HepG2 (cell line): ENCODE measurements around the gene HJURP. TPM values are rescaled to one million over a fixed set of nuclear protein-coding genes. Genes with fewer than 3 reads are reported as not detected.
A peak's percentile ranks its signal among the peaks of the same experiment; 100 is the strongest.

Source experiments
- ATAC-seq: fragments of 200-7000 bp; cut with Tn5 transposase; 3 replicates; pipeline ENCODE4 v1.9.1; 2020; ENCODE audit warnings: mild to moderate bottlenecking, moderate library complexity
- BruUV-seq: library from RNA; stranded (reverse); fragments of 400-500 nt; replicated peaks from 2 replicates; lab custom pipeline; 2021; lab: Mats Ljungman, UMichigan
- CTCF ChIA-PET: fragments of 300-600 bp; formaldehyde crosslinking; extraction: SDS; loops from one replicate; lab custom pipeline; 2021; ENCODE audit warnings: low total read pairs, inconsistent platforms, low intra/inter-chr PET ratio; lab: Yijun Ruan, JAX
- POLR2A ChIA-PET: fragments of 350-600 bp; sonication (Branson Sonifier 250); formaldehyde crosslinking; loops from one replicate; lab custom pipeline; 2020; ENCODE audit warnings: antibody characterized with exemption, inconsistent platforms; lab: Yijun Ruan, JAX
- DNase-seq: peaks from one replicate; pipeline ENCODE4 v3.0.0-alpha.2; 2015; ENCODE audit warnings: low spot score
- FAIRE-seq: peaks from 3 replicates; lab custom pipeline; 2011; peaks lifted over from hg19 to GRCh38; lab: Jason Lieb, UNC
- H2AFZ ChIP-seq: one replicate; pipeline ENCODE4 v1.6.1; 2011; ENCODE audit warnings: low read length, inconsistent platforms
- H3K27ac ChIP-seq: fragments of 300-600 bp; 3 replicates; pipeline ENCODE4 v1.8.0; 2011; ENCODE audit warnings: mixed run types, mild to moderate bottlenecking, mixed read lengths, low read length, inconsistent platforms; ENCODE audit not compliant: insufficient read depth; ENCODE audit errors: extremely low read length
- H3K27me3 ChIP-seq, 2 experiments: fragments of 200-600 bp in 1 of 2; 2 replicates in 1 of 2; 3 replicates in 1 of 2; pipeline versions ENCODE4 v1.6.0 to v1.8.0; 2011; ENCODE audit warnings: low read length in 2 of 2, mild to moderate bottlenecking in 2 of 2, moderate library complexity in 2 of 2, inconsistent platforms in 1 of 2; ENCODE audit not compliant: insufficient read depth in 2 of 2, control insufficient read depth in 1 of 2
- H3K36me3 ChIP-seq, 2 experiments: fragments of 200-600 bp in 1 of 2; replicated peaks in 1 of 2; 2 replicates in 1 of 2; 3 replicates in 1 of 2; pipeline versions ENCODE4 v1.5.1 to v1.8.0; 2011; ENCODE audit warnings: low read length in 2 of 2, inconsistent platforms in 1 of 2; ENCODE audit not compliant: insufficient read depth in 2 of 2, control insufficient read depth in 1 of 2
- H3K4me1 ChIP-seq: 2 replicates; pipeline ENCODE4 v1.5.1; 2012; ENCODE audit warnings: low read length, inconsistent platforms; ENCODE audit not compliant: insufficient read depth
- H3K4me2 ChIP-seq: 2 replicates; pipeline ENCODE4 v1.6.0; 2011; ENCODE audit warnings: low read depth, low read length, inconsistent platforms
- H3K4me3 ChIP-seq, 3 experiments: fragments of 200-600 bp in 1 of 3; sonication (generic), shearing (Covaris generic) in 1 of 3; replicated peaks in 1 of 3; 2 replicates each; pipeline ENCODE4 v1.5.1; 2011 to 2016; ENCODE audit warnings: low read length in 3 of 3, inconsistent platforms in 2 of 3, low read depth in 2 of 3, mild to moderate bottlenecking in 2 of 3, control low read depth in 1 of 3, mixed read lengths in 1 of 3; ENCODE audit not compliant: insufficient read depth in 1 of 3
- H3K79me2 ChIP-seq: one replicate; pipeline ENCODE4 v1.6.1; 2011; ENCODE audit warnings: low read length, inconsistent platforms; ENCODE audit not compliant: insufficient read depth
- H3K9ac ChIP-seq: 2 replicates; pipeline ENCODE4 v1.6.0; 2011; ENCODE audit warnings: mild to moderate bottlenecking, low read depth, low read length, inconsistent platforms; ENCODE audit not compliant: insufficient read depth
- H3K9me3 ChIP-seq: 2 replicates; pipeline ENCODE4 v1.5.1; 2012; ENCODE audit warnings: mild to moderate bottlenecking, low read length
- H4K20me1 ChIP-seq: 2 replicates; pipeline ENCODE4 v1.6.0; 2011; ENCODE audit warnings: inconsistent platforms, mild to moderate bottlenecking, low read length, moderate library complexity; ENCODE audit not compliant: insufficient read depth
- CREM ChIP-seq, 2 experiments: sonication (generic) in 1 of 2; formaldehyde crosslinking in 1 of 2; IDR thresholded peaks; 2 replicates each; pipeline versions ENCODE4 v1.4.0 to v1.6.1; 2016 to 2020; ENCODE audit warnings: antibody characterized with exemption in 1 of 2, mild to moderate bottlenecking in 1 of 2, missing genetic modification reagents in 1 of 2
- NFYB ChIP-seq: sonication (generic); formaldehyde crosslinking; IDR thresholded peaks from 2 replicates; pipeline ENCODE4 v1.4.0; 2020; ENCODE audit warnings: missing genetic modification reagents
- NFYC ChIP-seq: IDR thresholded peaks from 2 replicates; pipeline ENCODE4 v1.6.1; 2016; ENCODE audit warnings: missing genetic modification reagents, missing compliant biosample characterization
- ZC3H4 ChIP-seq: sonication (generic); formaldehyde crosslinking; IDR thresholded peaks from 2 replicates; pipeline ENCODE4 v1.4.0; 2020; ENCODE audit warnings: missing genetic modification reagents, borderline replicate concordance
- ZNF572 ChIP-seq: sonication (generic); formaldehyde crosslinking; IDR thresholded peaks from 2 replicates; pipeline ENCODE4 v1.5.1; 2020; ENCODE audit warnings: mild to moderate bottlenecking, missing genetic modification reagents
- ZSCAN25 ChIP-seq: sonication (generic); formaldehyde crosslinking; IDR thresholded peaks from 2 replicates; pipeline ENCODE4 v1.8.0; 2022; ENCODE audit warnings: mild to moderate bottlenecking, missing genetic modification reagents
- WGBS: methylation state at CpG from one replicate; pipeline ENCODE4 v1.1.6; 2017; ENCODE audit warnings: low lambda C conversion rate; 5-methylcytosine and 5-hydroxymethylcytosine counted together
- in situ Hi-C: cut with HindIII; loops from 2 replicates; pipeline ENCODE4 v1.10.0; 2017; ENCODE audit warnings: low pct_unique_long_range_greater_than_20kb; ENCODE audit not compliant: extremely low pct_ligation_motif_present
- intact Hi-C: fragments of 100-400 bp; cut with micrococcal nuclease; formaldehyde crosslinking; loops from one replicate; pipeline ENCODE4 v1.10.0; 2022; ENCODE audit not compliant: unreplicated experiment
- polyA plus RNA-seq, 8 experiments: library from polyadenylated mRNA; depleted of rRNA in 3 of 8; stranded (reverse) in 7 of 8; unstranded in 1 of 8; fragments of >200 nt; fragmentation: Illumina TruSeq in 4 of 8; extraction: Trizol in 4 of 8; gene quantifications; 2 replicates each; pipeline versions ENCODE4 v1.2.1 to v1.2.3, GENCODE V29; 2011 to 2016; ENCODE audit warnings: low read depth in 4 of 8, missing spikeins in 1 of 8, mixed read lengths in 1 of 8; ENCODE audit not compliant: insufficient read depth in 1 of 8
- total RNA-seq, 5 experiments: library from RNA; depleted of rRNA; stranded (reverse); fragments of >200 nt; fragmentation: Illumina TruSeq; extraction: Trizol; gene quantifications; 2 replicates each; pipeline ENCODE4 v1.2.3, GENCODE V29; 2016; ENCODE audit warnings: low read depth in 1 of 5
- TF ChIP-seq, protein P1 (sequence below): sonication (generic); formaldehyde crosslinking; IDR thresholded peaks from 2 replicates; pipeline ENCODE4 v1.4.0; 2020; ENCODE audit warnings: mild to moderate bottlenecking, missing genetic modification reagents, borderline replicate concordance

HJURP gene
- total and polyA plus RNA-seq, 2 of the 13 experiments (the other 11 are each of a cell fraction or from before 2014, with no cell fraction given), result 36.3 to 43.9 TPM

DNA sequence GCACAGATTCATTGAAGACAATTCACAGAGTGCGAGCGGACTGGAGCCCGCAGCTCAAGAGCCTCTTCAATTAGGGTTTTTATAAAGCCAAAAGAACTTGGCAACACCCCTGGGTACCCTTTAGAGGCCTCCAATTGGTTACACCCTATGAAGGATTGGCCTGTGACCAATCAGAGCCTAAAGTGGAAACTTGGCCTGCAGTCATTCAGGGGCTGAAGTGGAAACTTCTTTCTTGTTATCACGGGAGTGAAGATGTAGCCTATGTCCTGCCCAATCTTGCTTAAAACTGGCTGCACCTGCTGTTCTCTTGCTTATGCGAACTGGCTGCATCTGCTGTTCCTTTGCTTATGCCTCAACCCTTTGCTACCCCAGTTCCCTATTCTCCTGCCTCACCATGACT lies 1.8 kb upstream of the HJURP start:
- intact Hi-C loops, result no loop called here
- Histone ChIP-seq H4K20me1 (peaks cover 3% of the 10 kb centered on the region; the same call in 1 of the 2 replicates), H3K9ac (no peak overlapping the region), H3K79me2 (peaks cover 31% of the 10 kb centered on the region), H3K4me2 (no peak overlapping the region), H3K27ac (no peak overlapping the region), H2AFZ (no peak overlapping the region), H3K27me3 (peaks cover 2 to 3% of the 10 kb centered on the region in 2 experiments; a peak in 1 of 5 replicates), H3K36me3 (peaks cover 1 to 11% of the 10 kb centered on the region in 2 experiments; a peak in 4 of 5 replicates), H3K4me3 (no peak overlapping the region), H3K4me1 (peaks cover 42% of the 10 kb centered on the region), H3K9me3 (no peaks in the 10 kb centered on the region)
- ChIA-PET POLR2A (no interaction called here), CTCF (no interaction called here)
- 94% methylated on average over 5 of the region's 5 CpGs for WGBS
- TF ChIP-seq NFYB, result peak; percentile 51
- no peak for TF ChIP-seq ZNF572 (CRISPR knock-in tag)
- TF ChIP-seq CREM (IDR thresholded peaks at IDR 0.05), result no peak
- no peak for TF ChIP-seq CREM (CRISPR knock-in tag; IDR thresholded peaks at IDR 0.05)
- peak; percentile 35; the same call in 1 of the 2 replicates for TF ChIP-seq NFYC (CRISPR knock-in tag)
- DNase-seq (no peak), ATAC-seq (no peak), FAIRE-seq (no peak)
- in situ Hi-C loops, result no loop called here
- no TSS peak for BruUV-seq

DNA sequence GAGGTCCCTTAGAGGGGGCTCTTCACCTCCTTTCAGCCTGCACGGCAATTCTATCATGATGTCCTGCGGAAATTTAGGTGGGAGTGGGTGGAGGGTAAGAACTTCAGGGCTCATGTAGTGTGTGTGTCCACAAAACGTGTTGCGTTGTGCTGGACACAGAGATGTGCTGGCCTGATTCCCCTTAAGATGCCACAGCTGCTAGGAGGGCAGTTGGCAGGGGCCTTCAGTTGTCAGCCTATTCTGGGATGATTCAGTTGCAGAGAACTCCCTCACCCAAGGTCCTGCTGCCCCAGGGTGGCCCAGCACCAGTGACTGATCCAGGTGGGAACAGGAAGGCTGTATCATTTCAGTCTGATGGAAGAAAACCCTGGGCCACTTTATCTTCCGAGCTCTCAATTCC lies 1.0 kb upstream of the HJURP start:
- POLR2A ChIA-PET, result no interaction called here
- Histone ChIP-seq H3K4me3 (peak overlapping the region in 1 of 3 experiments; percentile 98; a peak in 1 of 6 replicates), H3K9me3 (no peaks in the 10 kb centered on the region), H4K20me1 (peaks cover 3% of the 10 kb centered on the region; the same call in 1 of the 2 replicates), H3K79me2 (peaks cover 38% of the 10 kb centered on the region), H2AFZ (peak overlapping the region; percentile 73), H3K4me2 (peak overlapping the region; percentile 92), H3K27ac (no peak overlapping the region), H3K27me3 (peaks cover 2 to 3% of the 10 kb centered on the region in 2 experiments; a peak in 1 of 5 replicates), H3K9ac (peak overlapping the region; percentile 61; the same call in 1 of the 2 replicates), H3K36me3 (peaks cover 4 to 19% of the 10 kb centered on the region in 2 experiments; a peak in 4 of 5 replicates), H3K4me1 (peaks cover 48% of the 10 kb centered on the region)
- no peak for ATAC-seq
- BruUV-seq, result no TSS peak
- intact Hi-C loops, result no loop called here
- no peak for FAIRE-seq
- CTCF ChIA-PET, result no interaction called here
- TF ChIP-seq, protein P1, sequence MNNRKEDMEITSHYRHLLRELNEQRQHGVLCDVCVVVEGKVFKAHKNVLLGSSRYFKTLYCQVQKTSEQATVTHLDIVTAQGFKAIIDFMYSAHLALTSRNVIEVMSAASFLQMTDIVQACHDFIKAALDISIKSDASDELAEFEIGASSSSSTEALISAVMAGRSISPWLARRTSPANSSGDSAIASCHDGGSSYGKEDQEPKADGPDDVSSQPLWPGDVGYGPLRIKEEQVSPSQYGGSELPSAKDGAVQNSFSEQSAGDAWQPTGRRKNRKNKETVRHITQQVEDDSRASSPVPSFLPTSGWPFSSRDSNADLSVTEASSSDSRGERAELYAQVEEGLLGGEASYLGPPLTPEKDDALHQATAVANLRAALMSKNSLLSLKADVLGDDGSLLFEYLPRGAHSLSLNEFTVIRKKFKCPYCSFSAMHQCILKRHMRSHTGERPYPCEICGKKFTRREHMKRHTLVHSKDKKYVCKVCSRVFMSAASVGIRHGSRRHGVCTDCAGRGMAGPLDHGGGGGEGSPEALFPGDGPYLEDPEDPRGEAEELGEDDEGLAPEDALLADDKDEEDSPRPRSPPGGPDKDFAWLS (CRISPR knock-in tag), result no peak
- 0 out of 2 replicates have a peak, but pooled peaks have one; percentile 51 for TF ChIP-seq ZC3H4 (CRISPR knock-in tag)
- TF ChIP-seq ZSCAN25, result no peak
- WGBS, result 81% methylated on average over 5 of the region's 5 CpGs
- in situ Hi-C loops, result no loop called here
- DNase-seq, result no peak
